Measurements from ENCODE around the gene SPATA31C1.

DNA sequence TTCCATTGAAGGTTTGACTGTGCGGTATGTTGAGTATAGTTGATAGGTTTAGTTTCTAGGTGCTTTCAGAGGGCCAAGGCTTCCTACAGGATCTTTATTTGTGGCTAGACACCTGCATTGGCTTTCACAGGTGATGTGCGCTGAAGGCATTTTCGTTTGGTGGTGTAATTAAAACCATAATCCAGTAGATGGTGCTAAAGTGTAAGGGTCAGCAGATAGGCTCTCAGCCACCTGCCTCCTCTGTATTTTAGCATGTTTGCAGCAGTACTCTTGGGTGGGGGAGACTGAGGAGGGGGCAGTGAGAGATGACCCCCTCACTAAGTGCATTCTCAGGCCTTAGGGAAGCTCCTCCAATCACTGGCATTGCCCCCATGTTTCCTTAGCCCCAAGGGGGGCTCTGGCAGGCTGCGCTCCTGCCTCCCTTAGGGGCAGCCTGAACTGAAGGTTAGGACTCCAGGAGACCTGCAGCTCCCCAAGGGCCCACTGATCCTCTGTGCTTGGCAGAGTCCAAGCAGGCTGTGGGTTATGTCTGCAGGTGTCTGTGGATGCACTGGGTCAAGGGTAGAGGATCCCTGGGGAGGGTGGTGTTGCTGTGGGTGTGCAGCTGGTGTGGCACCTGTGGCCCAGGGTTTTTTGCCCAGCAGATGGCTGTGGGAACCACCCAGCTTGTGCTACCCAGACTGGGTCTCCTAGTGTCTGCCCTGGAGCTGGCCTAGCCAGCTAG lies 33.2 kb downstream of the SPATA31C1 start:
- TF ChIP-seq, protein P1, sequence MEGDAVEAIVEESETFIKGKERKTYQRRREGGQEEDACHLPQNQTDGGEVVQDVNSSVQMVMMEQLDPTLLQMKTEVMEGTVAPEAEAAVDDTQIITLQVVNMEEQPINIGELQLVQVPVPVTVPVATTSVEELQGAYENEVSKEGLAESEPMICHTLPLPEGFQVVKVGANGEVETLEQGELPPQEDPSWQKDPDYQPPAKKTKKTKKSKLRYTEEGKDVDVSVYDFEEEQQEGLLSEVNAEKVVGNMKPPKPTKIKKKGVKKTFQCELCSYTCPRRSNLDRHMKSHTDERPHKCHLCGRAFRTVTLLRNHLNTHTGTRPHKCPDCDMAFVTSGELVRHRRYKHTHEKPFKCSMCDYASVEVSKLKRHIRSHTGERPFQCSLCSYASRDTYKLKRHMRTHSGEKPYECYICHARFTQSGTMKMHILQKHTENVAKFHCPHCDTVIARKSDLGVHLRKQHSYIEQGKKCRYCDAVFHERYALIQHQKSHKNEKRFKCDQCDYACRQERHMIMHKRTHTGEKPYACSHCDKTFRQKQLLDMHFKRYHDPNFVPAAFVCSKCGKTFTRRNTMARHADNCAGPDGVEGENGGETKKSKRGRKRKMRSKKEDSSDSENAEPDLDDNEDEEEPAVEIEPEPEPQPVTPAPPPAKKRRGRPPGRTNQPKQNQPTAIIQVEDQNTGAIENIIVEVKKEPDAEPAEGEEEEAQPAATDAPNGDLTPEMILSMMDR (conservative IDR thresholded peaks at IDR 0.05; ENCODE audit: low read length), result peak; percentile 72
- no peak for TF ChIP-seq EZH2phosphoT487 (IDR thresholded peaks at IDR 0.05; ENCODE audit: borderline replicate concordance)

Data from Loucy (cell line).